HG03571 (cell line): ENCODE data around the gene EREG.

ENCODE experiments used
- ATAC-seq: cut with Tn5 transposase; IDR thresholded peaks from one replicate; pipeline ENCODE4 v1.9.1; 2021; ENCODE audit not compliant: unreplicated experiment

EREG gene

GRCh38 chr4:74423104-74423503 is 58.2 kb downstream of the EREG start:
- no peak for ATAC-seq

- no peak for ATAC-seq
Observed at GRCh38 chr4:74424111-74424510, 59.2 kb downstream of the EREG start.

DNA sequence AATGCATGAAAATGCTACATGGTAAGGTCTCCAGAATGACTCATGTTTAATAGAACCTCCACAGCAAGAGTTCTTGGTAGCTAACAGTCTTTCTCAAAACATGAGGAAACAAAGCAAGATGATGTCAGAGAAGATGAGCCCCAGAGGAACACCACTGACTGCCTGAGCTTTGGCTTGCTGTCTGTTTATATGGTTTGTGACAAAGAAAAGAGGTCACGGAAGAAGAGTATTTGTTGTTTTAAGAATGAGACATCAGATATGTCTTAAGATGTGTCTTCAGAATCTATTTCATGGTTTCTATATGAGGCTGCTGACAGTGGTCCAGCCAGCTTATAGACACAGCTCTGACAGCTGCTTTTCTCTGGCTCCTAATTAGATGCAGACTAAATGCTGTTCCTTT is 61.2 kb downstream of the EREG start:
- ATAC-seq = no peak

GRCh38 chr4:74428276-74428675 is 63.3 kb downstream of the EREG start:
- no peak for ATAC-seq

GRCh38 chr4:74431113-74431826 is 66.3 kb downstream of the EREG start:
- peak; percentile 96 for ATAC-seq

GRCh38 chr4:74433043-74433442 is 68.1 kb downstream of the EREG start:
- ATAC-seq = no peak

DNA sequence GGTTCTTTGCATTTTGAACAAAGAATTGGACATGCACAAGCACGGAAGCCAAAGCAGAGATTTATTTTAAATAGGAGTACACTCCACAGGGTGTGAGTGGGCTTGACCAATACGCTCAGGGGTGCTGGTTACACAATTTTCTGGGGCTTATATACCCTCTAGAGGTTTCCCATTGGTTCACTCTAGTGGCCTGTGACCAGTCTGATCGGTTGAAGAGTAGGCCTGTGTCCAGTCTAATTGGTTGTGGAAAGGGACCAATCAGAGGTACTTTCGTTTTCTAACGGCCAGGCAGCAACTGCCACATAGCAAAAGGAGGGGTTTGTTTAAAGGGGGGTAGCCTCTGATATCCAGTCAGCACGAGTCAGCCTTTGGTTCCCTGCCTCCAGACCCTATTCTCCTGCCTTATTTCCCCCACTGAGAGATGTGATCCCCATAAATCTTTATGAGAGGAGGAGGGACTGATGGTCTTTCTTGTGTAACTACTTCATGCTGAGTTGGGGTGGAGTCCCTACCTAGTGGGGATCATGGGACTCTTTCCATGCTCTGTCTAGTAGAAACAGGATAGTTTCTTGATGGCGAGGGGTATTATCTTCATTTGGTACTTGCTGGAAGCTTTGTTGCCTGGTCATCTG is 68.7 kb downstream of the EREG start:
- ATAC-seq = no peak

DNA sequence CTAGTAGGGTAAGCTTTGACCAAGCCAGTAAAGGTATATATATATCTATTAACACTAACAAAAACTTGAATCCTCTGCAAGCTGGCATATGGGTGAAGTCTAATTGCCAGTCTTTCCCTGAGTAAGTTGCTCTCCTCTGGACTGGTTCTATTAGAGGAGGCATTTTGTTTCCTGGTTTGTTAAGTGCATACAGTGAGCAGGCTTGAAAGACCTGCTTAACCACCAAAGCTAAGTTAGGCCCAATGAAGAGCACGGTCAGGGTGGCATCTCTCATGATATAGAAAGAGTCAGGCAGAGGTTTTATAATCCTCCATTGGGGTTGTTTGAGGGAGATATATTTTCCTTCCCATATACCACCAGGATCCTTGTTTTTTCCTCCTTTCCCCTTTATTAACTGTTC is 70.4 kb downstream of the EREG start:
- ATAC-seq = no peak

DNA sequence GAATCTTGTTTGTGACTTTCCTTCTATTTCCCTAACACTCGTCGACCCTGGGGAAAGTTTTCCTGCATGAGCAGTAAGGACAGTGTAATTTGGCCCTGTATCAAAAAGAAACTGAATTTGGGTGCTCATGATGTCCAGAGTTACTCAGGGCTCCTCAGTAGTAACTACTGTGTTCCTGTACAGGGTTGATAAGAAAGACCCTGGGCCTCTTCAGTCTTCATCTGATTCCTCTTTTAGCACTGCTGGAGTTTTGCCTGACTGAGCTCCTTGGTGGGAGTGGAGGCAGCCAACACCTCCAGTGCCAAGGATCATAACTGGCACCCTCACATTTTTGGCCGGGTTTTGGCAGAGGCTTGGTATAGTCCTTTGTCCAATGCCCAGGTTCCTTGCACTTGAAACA is 72.9 kb downstream of the EREG start:
- no peak for ATAC-seq
